ENCODE results near the gene HIPK1. TPM values are rescaled to one million over a fixed set of nuclear protein-coding genes. Genes with fewer than 3 reads are reported as not detected.

The HIPK1 gene
- total RNA-seq, 3 donors from 2014 or later (not counting 1 experiment from before 2014, with no cell fraction given): 238 to 283 (median 261) TPM

GRCh38 chr1:113929750-113930498 lies 800 bp downstream of the HIPK1 start:
- TF ChIP-seq CTCF (IDR thresholded peaks at IDR 0.05): no peak
- Mint-ChIP-seq H3K27ac (peak overlapping the region; percentile 96 to 99), H3K9me3 (no peaks in the 10 kb centered on the region), H3K36me3 (no peaks in the 10 kb centered on the region), H3K4me3 (peak overlapping the region; percentile 98), H3K4me1 (peaks cover 59 to 63% of the 10 kb centered on the region in 2 donors), H3K27me3 (ENCODE audit: low read depth in 2 of 2) (no peaks in the 10 kb centered on the region)
- no peaks in the 10 kb centered on the region for H3K36me3 ChIP-seq (ENCODE audit: control insufficient read depth, insufficient read depth, low read length)
- H3K4me1 ChIP-seq (ENCODE audit: control insufficient read depth, insufficient read depth, low read length): peaks cover 34% of the 10 kb centered on the region
- no peaks in the 10 kb centered on the region for H3K27me3 ChIP-seq (ENCODE audit: control insufficient read depth, insufficient read depth, low read length)
- peak overlapping the region; percentile 98 for H3K27ac ChIP-seq (ENCODE audit: low read length)
- peak overlapping the region; percentile 80 for H3K4me3 ChIP-seq (ENCODE audit: low read length)
- intact Hi-C loops (cut with micrococcal nuclease): loop anchor here (1.0 to 5.0 kb wide), 10 partner anchors 10 to 827 kb away; partner anchors contain the start of genes CSDE1, DCLRE1B, PTPN22 and RSBN1
- under 1% methylated on average over 64 of the region's 64 CpGs for WGBS (ENCODE audit: insufficient coverage)
- peak; percentile 78 to 95 for DNase-seq
- no peaks in the 10 kb centered on the region for H3K9me3 ChIP-seq (ENCODE audit: control insufficient read depth, insufficient read depth, low read length)
- ATAC-seq: peak; percentile 47 to 71 (median 62)

- H3K27ac ChIP-seq (ENCODE audit: low read length): peak overlapping the region; percentile 98
- DNase-seq: peak; percentile 79 to 95
- no peaks in the 10 kb centered on the region for H3K27me3 ChIP-seq (ENCODE audit: control insufficient read depth, insufficient read depth, low read length)
- peaks cover 38% of the 10 kb centered on the region for H3K4me1 ChIP-seq (ENCODE audit: control insufficient read depth, insufficient read depth, low read length)
- no peaks in the 10 kb centered on the region for H3K9me3 Mint-ChIP-seq
- H3K4me3 ChIP-seq (ENCODE audit: low read length): peak overlapping the region; percentile 80
- 0% methylated on average over 7 of the region's 8 CpGs for WGBS (ENCODE audit: insufficient coverage)
- H3K27me3 Mint-ChIP-seq (ENCODE audit: low read depth in 2 of 2): no peaks in the 10 kb centered on the region
- H3K27ac Mint-ChIP-seq: peak overlapping the region; percentile 96 to 99
- intact Hi-C loops (cut with micrococcal nuclease): loop anchor here (1.0 to 5.0 kb wide), 8 partner anchors 10 to 826 kb away; partner anchors contain the start of genes CSDE1, PTPN22 and RSBN1
- H3K4me1 Mint-ChIP-seq: peaks cover 65 to 68% of the 10 kb centered on the region in 2 donors
- no peaks in the 10 kb centered on the region for H3K36me3 ChIP-seq (ENCODE audit: control insufficient read depth, insufficient read depth, low read length)
- peak; percentile 39 to 63 (median 59) for ATAC-seq
- no peaks in the 10 kb centered on the region for H3K9me3 ChIP-seq (ENCODE audit: control insufficient read depth, insufficient read depth, low read length)
- peak overlapping the region; percentile 98 for H3K4me3 Mint-ChIP-seq
- TF ChIP-seq CTCF (IDR thresholded peaks at IDR 0.05): no peak
- H3K36me3 Mint-ChIP-seq: no peaks in the 10 kb centered on the region
Observed at GRCh38 chr1:113930499-113931161, 1.5 kb downstream of the HIPK1 start.

GRCh38 chr1:113931451-113931851 lies 2.3 kb downstream of the HIPK1 start:
- Histone ChIP-seq H3K36me3 (ENCODE audit: control insufficient read depth, insufficient read depth, low read length) (no peaks in the 10 kb centered on the region), H3K9me3 (ENCODE audit: control insufficient read depth, insufficient read depth, low read length) (no peaks in the 10 kb centered on the region), H3K4me3 (ENCODE audit: low read length) (peak overlapping the region; percentile 80), H3K4me1 (ENCODE audit: control insufficient read depth, insufficient read depth, low read length) (peaks cover 41% of the 10 kb centered on the region), H3K27ac (ENCODE audit: low read length) (peak overlapping the region; percentile 98), H3K27me3 (ENCODE audit: control insufficient read depth, insufficient read depth, low read length) (no peaks in the 10 kb centered on the region)
- 8% methylated on average over 1 of the region's 3 CpGs for WGBS (ENCODE audit: insufficient coverage)
- Mint-ChIP-seq H3K36me3 (no peaks in the 10 kb centered on the region), H3K4me1 (peaks cover 70 to 73% of the 10 kb centered on the region in 2 donors), H3K27ac (peak overlapping the region; percentile 96 to 99), H3K27me3 (ENCODE audit: low read depth in 2 of 2) (no peaks in the 10 kb centered on the region), H3K9me3 (no peaks in the 10 kb centered on the region), H3K4me3 (peak overlapping the region; percentile 98)
- TF ChIP-seq CTCF (IDR thresholded peaks at IDR 0.05): no peak
- peak in 1 of 2 donors; percentile 74 for DNase-seq
- ATAC-seq: no peak
- intact Hi-C loops (cut with micrococcal nuclease): loop anchor here (2.0 to 5.0 kb wide), 4 partner anchors 15 to 825 kb away; partner anchors contain the start of gene CSDE1

Data from natural killer cell (primary cell).